PC-9 (cell line): ENCODE measurements around the gene RASL10B.

ENCODE experiments used
- EZH2 ChIP-seq: fragments of 200-600 bp; sonication (generic); IDR thresholded peaks from 2 replicates; pipeline ENCODE4 v1.8.0; 2017; ENCODE audit warnings: antibody characterized with exemption, low read depth
- TF ChIP-seq, protein P1 (sequence below): fragments of 200-600 bp; sonication (generic); conservative IDR thresholded peaks from 2 replicates; pipeline ENCODE4 v1.6.1; 2017; ENCODE audit warnings: mixed run types, antibody characterized with exemption, mild to moderate bottlenecking, moderate library complexity

DNA sequence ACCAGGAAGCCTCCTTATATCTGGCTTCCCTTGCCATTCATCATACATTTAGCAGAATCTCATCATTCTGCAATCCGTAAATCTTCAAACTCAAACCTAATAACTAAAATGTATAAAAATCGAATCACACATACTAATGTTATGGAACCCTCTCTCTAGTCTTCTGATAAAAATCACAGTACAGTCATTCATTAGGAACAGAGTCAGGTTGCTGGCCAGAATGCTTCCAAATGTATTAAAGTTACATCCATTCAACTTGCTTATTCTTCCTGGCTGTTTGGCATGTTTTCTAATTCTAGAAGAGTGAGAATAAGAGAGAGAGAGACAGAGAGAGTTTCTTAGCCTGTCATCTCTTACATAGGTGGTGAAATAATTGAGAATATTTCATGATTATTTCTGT, 16.5 kb upstream of the RASL10B start:
- TF ChIP-seq, protein P1, sequence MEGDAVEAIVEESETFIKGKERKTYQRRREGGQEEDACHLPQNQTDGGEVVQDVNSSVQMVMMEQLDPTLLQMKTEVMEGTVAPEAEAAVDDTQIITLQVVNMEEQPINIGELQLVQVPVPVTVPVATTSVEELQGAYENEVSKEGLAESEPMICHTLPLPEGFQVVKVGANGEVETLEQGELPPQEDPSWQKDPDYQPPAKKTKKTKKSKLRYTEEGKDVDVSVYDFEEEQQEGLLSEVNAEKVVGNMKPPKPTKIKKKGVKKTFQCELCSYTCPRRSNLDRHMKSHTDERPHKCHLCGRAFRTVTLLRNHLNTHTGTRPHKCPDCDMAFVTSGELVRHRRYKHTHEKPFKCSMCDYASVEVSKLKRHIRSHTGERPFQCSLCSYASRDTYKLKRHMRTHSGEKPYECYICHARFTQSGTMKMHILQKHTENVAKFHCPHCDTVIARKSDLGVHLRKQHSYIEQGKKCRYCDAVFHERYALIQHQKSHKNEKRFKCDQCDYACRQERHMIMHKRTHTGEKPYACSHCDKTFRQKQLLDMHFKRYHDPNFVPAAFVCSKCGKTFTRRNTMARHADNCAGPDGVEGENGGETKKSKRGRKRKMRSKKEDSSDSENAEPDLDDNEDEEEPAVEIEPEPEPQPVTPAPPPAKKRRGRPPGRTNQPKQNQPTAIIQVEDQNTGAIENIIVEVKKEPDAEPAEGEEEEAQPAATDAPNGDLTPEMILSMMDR, result no peak
- TF ChIP-seq EZH2, result no peak
